ENCODE data around the gene COL16A1.

Gene COL16A1

GRCh38 chr1:31742462-31743212 lies 38.8 kb upstream of the COL16A1 start:
- TF ChIP-seq CTCF (IDR thresholded peaks at IDR 0.05; ENCODE audit: low read depth, low read length): no peak
- no peak for DNase-seq (ENCODE audit: extremely low read depth, low read depth)

GRCh38 chr1:31739346-31739745 lies 35.5 kb upstream of the COL16A1 start:
- no peak for TF ChIP-seq CTCF (IDR thresholded peaks at IDR 0.05; ENCODE audit: low read depth, low read length)
- DNase-seq (ENCODE audit: extremely low read depth, low read depth): no peak

GRCh38 chr1:31736675-31737074 lies 32.9 kb upstream of the COL16A1 start:
- no peak for TF ChIP-seq CTCF (IDR thresholded peaks at IDR 0.05; ENCODE audit: low read depth, low read length)
- no peak for DNase-seq (ENCODE audit: extremely low read depth, low read depth)

GRCh38 chr1:31735571-31735970 lies 31.8 kb upstream of the COL16A1 start:
- DNase-seq (ENCODE audit: extremely low read depth, low read depth): no peak
- TF ChIP-seq CTCF (IDR thresholded peaks at IDR 0.05; ENCODE audit: low read depth, low read length): no peak

GRCh38 chr1:31734582-31735107 lies 30.8 kb upstream of the COL16A1 start:
- TF ChIP-seq CTCF (IDR thresholded peaks at IDR 0.05; ENCODE audit: low read depth, low read length): no peak
- no peak for DNase-seq (ENCODE audit: extremely low read depth, low read depth)

GRCh38 chr1:31733389-31734219 lies 29.8 kb upstream of the COL16A1 start:
- TF ChIP-seq CTCF (IDR thresholded peaks at IDR 0.05; ENCODE audit: low read depth, low read length): no peak
- no peak for DNase-seq (ENCODE audit: extremely low read depth, low read depth)

GRCh38 chr1:31732751-31733289 lies 29.0 kb upstream of the COL16A1 start:
- no peak for DNase-seq (ENCODE audit: extremely low read depth, low read depth)
- TF ChIP-seq CTCF (IDR thresholded peaks at IDR 0.05; ENCODE audit: low read depth, low read length): no peak
